H1 (cell line): Measurements from ENCODE around the gene ITPR3. TPM values are rescaled to one million over a fixed set of nuclear protein-coding genes. Genes with fewer than 3 reads are reported as not detected.

Source experiments
- CTCF ChIA-PET: fragments of 300-600 bp; sonication (Branson Sonifier 250); formaldehyde crosslinking; loops from one replicate; lab custom pipeline; 2021; ENCODE audit not compliant: partially characterized antibody; lab: Charles Lee
- POLR2A ChIA-PET: fragments of 300-600 bp; sonication (Branson Sonifier 250); formaldehyde crosslinking; loops from one replicate; lab custom pipeline; 2021; ENCODE audit warnings: inconsistent platforms; ENCODE audit not compliant: partially characterized antibody; lab: Charles Lee
- DNase-seq, 2 experiments: peaks; one replicate each; pipeline versions ENCODE4 v3.0.0 to v3.0.0-alpha.2; 2010 to 2022; ENCODE audit warnings: low spot score in 2 of 2, low read depth in 1 of 2, mixed read lengths in 1 of 2
- FAIRE-seq: peaks from 2 replicates; lab custom pipeline; 2011; peaks lifted over from hg19 to GRCh38; lab: Jason Lieb, UNC
- H2AFZ ChIP-seq: 2 replicates; pipeline ENCODE4 v1.8.1; 2012; ENCODE audit warnings: low read length, inconsistent platforms
- H2AK5ac ChIP-seq: 2 replicates; pipeline ENCODE4 v1.6.1; 2013; ENCODE audit warnings: low read depth, low read length
- H2BK120ac ChIP-seq: replicated peaks from 2 replicates; pipeline ENCODE3; 2013; ENCODE audit warnings: low read depth, low read length, inconsistent platforms
- H2BK12ac ChIP-seq: 2 replicates; pipeline ENCODE4 v1.6.1; 2013; ENCODE audit warnings: low read depth, low read length
- H2BK15ac ChIP-seq: 2 replicates; pipeline ENCODE4 v1.6.1; 2013; ENCODE audit warnings: low read length
- H2BK20ac ChIP-seq: 2 replicates; pipeline ENCODE4 v1.6.1; 2013; ENCODE audit warnings: low read length
- H2BK5ac ChIP-seq: 2 replicates; pipeline ENCODE4 v1.6.1; 2013; ENCODE audit warnings: low read depth, low read length
- H3K14ac ChIP-seq: 2 replicates; pipeline ENCODE4 v1.6.1; 2013; ENCODE audit warnings: inconsistent platforms; ENCODE audit not compliant: insufficient read length
- H3K18ac ChIP-seq: 2 replicates; pipeline ENCODE4 v1.6.1; 2013; ENCODE audit warnings: low read length; ENCODE audit errors: extremely low read depth
- H3K23ac ChIP-seq: 2 replicates; pipeline ENCODE4 v1.6.1; 2013; ENCODE audit warnings: inconsistent platforms; ENCODE audit not compliant: insufficient read length
- H3K23me2 ChIP-seq: 2 replicates; pipeline ENCODE4 v1.6.1; 2013; ENCODE audit warnings: low read depth, low read length
- H3K27ac ChIP-seq: 2 replicates; pipeline ENCODE4 v1.6.1; 2011; ENCODE audit warnings: low read depth, low read length, inconsistent platforms
- H3K27me3 ChIP-seq, 4 experiments: replicated peaks in 1 of 4; 1 replicate in 1 of 4; 2 replicates in 3 of 4; pipeline versions ENCODE4 v1.6.1 to v1.8.1; 2011 to 2013; ENCODE audit warnings: low read length in 3 of 4, mild to moderate bottlenecking in 3 of 4, inconsistent platforms in 2 of 4, mixed read lengths in 2 of 4, moderate library complexity in 1 of 4; ENCODE audit not compliant: control insufficient read depth in 3 of 4, insufficient read depth in 3 of 4; ENCODE audit errors: extremely low read depth in 1 of 4
- H3K36me3 ChIP-seq, 4 experiments: 2 replicates each; pipeline versions ENCODE4 v1.6.1 to v1.8.1; 2011 to 2013; ENCODE audit warnings: mild to moderate bottlenecking in 4 of 4, low read length in 3 of 4, moderate library complexity in 2 of 4, control low read depth in 1 of 4, inconsistent platforms in 1 of 4; ENCODE audit not compliant: insufficient read depth in 4 of 4, control insufficient read depth in 2 of 4
- H3K4ac ChIP-seq: replicated peaks from 2 replicates; pipeline ENCODE3; 2013; ENCODE audit warnings: low read length, low read depth, mixed read lengths, inconsistent platforms; ENCODE audit not compliant: insufficient read length
- H3K4me1 ChIP-seq, 4 experiments: replicated peaks in 1 of 4; 1 replicate in 1 of 4; 2 replicates in 3 of 4; pipeline versions ENCODE4 v1.6.1 to v1.8.1; 2011 to 2013; ENCODE audit warnings: low read length in 3 of 4, inconsistent platforms in 2 of 4, mixed read lengths in 1 of 4; ENCODE audit not compliant: insufficient read depth in 4 of 4, control insufficient read depth in 3 of 4
- H3K4me2 ChIP-seq, 2 experiments: 2 replicates each; pipeline versions ENCODE4 v1.6.1 to v1.8.1; 2011 to 2013; ENCODE audit warnings: low read depth in 2 of 2, low read length in 2 of 2, control low read depth in 1 of 2, inconsistent platforms in 1 of 2, mild to moderate bottlenecking in 1 of 2; ENCODE audit not compliant: insufficient read depth in 1 of 2
- H3K4me3 ChIP-seq, 4 experiments: fragments of 200-600, 300-600 bp in 1 of 4; sonication (generic), shearing (Covaris generic), sonication (Bioruptor Twin) in 1 of 4; 2 replicates each; pipeline versions ENCODE4 v1.5.1 to v1.8.1; 2011 to 2016; ENCODE audit warnings: low read length in 4 of 4, low read depth in 3 of 4, control low read depth in 2 of 4, inconsistent platforms in 2 of 4, mild to moderate bottlenecking in 2 of 4, mixed read lengths in 1 of 4, moderate library complexity in 1 of 4; ENCODE audit not compliant: insufficient read depth in 2 of 4; ENCODE audit errors: extremely low read depth in 1 of 4
- H3K56ac ChIP-seq: replicated peaks from 2 replicates; pipeline ENCODE3; 2013; ENCODE audit warnings: low read depth, mild to moderate bottlenecking, mixed read lengths, low read length, inconsistent platforms; ENCODE audit not compliant: insufficient read length
- H3K79me1 ChIP-seq: 2 replicates; pipeline ENCODE4 v1.6.1; 2013; ENCODE audit warnings: low read depth, low read length, control low read depth
- H3K79me2 ChIP-seq, 2 experiments: 2 replicates each; pipeline versions ENCODE4 v1.6.1 to v1.8.1; 2012 to 2013; ENCODE audit warnings: low read length in 2 of 2, mild to moderate bottlenecking in 2 of 2, inconsistent platforms in 1 of 2; ENCODE audit not compliant: insufficient read depth in 2 of 2, control insufficient read depth in 1 of 2
- H3K9ac ChIP-seq, 4 experiments: replicated peaks in 1 of 4; 1 replicate in 1 of 4; 2 replicates in 3 of 4; pipeline versions ENCODE4 v1.6.1 to v1.8.1; 2011 to 2013; ENCODE audit warnings: low read depth in 3 of 4, low read length in 3 of 4, control low read depth in 2 of 4, mild to moderate bottlenecking in 2 of 4, moderate library complexity in 2 of 4, inconsistent platforms in 1 of 4; ENCODE audit errors: extremely low read depth in 1 of 4
- H3K9me3 ChIP-seq, 2 experiments: 2 replicates each; pipeline versions ENCODE4 v1.6.1 to v1.8.1; 2012 to 2013; ENCODE audit warnings: mild to moderate bottlenecking in 2 of 2, moderate library complexity in 2 of 2, control low read depth in 1 of 2, inconsistent platforms in 1 of 2, low read depth in 1 of 2, low read length in 1 of 2, mixed read lengths in 1 of 2; ENCODE audit not compliant: insufficient read depth in 2 of 2
- H4K20me1 ChIP-seq, 2 experiments: replicated peaks in 1 of 2; 2 replicates each; pipeline versions ENCODE3 to v1.8.1; 2011 to 2013; ENCODE audit warnings: inconsistent platforms in 2 of 2, low read length in 2 of 2, mild to moderate bottlenecking in 1 of 2; ENCODE audit not compliant: insufficient read depth in 2 of 2, control insufficient read depth in 1 of 2
- H4K5ac ChIP-seq: 2 replicates; pipeline ENCODE4 v1.6.1; 2013; ENCODE audit warnings: low read length, low read depth, mixed read lengths, inconsistent platforms; ENCODE audit not compliant: insufficient read length
- H4K8ac ChIP-seq: 2 replicates; pipeline ENCODE4 v1.8.0; 2013; ENCODE audit warnings: mild to moderate bottlenecking, moderate library complexity, low read length, inconsistent platforms; ENCODE audit not compliant: insufficient read depth; ENCODE audit errors: extremely low read depth
- H4K91ac ChIP-seq: replicated peaks from 2 replicates; pipeline ENCODE3; 2013; ENCODE audit warnings: low read length, mixed read lengths, inconsistent platforms; ENCODE audit not compliant: insufficient read length
- GTF2F1 ChIP-seq: IDR thresholded peaks from 2 replicates; pipeline ENCODE4 v1.6.1; 2012; ENCODE audit warnings: low read depth, low read length, improper control_type of control experiment, borderline replicate concordance
- WGBS, 2 experiments: shearing (Covaris generic) in 1 of 2; methylation state at CpG; one replicate each; pipeline versions ENCODE4 v1.1.6 to v1.1.7; 2013 to 2015; ENCODE audit warnings: low lambda C conversion rate in 2 of 2, mixed read lengths in 2 of 2, inconsistent platforms in 1 of 2, low coverage in 1 of 2, missing lambda C conversion rate in 1 of 2; ENCODE audit not compliant: insufficient replicate concordance in 2 of 2, insufficient coverage in 1 of 2, insufficient read length in 1 of 2; ENCODE audit errors: extremely low coverage in 1 of 2, missing lambda C conversion rate in 1 of 2; 5-methylcytosine and 5-hydroxymethylcytosine counted together
- polyA plus RNA-seq, 7 experiments: library from polyadenylated mRNA; depleted of rRNA in 3 of 7; stranded (reverse) in 5 of 7; unstranded in 2 of 7; fragments of >200 nt in 5 of 7; fragments of 200-250 nt in 2 of 7; gene quantifications; 1 replicate in 5 of 7; 2 replicates in 1 of 7; 4 replicates in 1 of 7; pipeline versions ENCODE4 v1.2.1 to v1.2.3, GENCODE V29; 2011 to 2013; ENCODE audit warnings: missing spikeins in 2 of 7, mixed read lengths in 2 of 7
- total RNA-seq: library from RNA; stranded (reverse); fragmentation: NEBNext Ultra II Directional; extraction: Animal tissue kit (Norgen Biotek cat#: 25700); gene quantifications from 2 replicates; pipeline ENCODE4 v1.2.1, GENCODE V29; 2021
- TF ChIP-seq, protein P1 (sequence below): IDR thresholded peaks from 2 replicates; pipeline ENCODE4 v1.6.1; 2012; ENCODE audit warnings: inconsistent platforms

Gene ITPR3
- total and polyA plus RNA-seq, 2 of the 8 experiments (the other 6 are each of a cell fraction or from before 2014, with no cell fraction given), result 29.1 to 45.7 TPM

DNA sequence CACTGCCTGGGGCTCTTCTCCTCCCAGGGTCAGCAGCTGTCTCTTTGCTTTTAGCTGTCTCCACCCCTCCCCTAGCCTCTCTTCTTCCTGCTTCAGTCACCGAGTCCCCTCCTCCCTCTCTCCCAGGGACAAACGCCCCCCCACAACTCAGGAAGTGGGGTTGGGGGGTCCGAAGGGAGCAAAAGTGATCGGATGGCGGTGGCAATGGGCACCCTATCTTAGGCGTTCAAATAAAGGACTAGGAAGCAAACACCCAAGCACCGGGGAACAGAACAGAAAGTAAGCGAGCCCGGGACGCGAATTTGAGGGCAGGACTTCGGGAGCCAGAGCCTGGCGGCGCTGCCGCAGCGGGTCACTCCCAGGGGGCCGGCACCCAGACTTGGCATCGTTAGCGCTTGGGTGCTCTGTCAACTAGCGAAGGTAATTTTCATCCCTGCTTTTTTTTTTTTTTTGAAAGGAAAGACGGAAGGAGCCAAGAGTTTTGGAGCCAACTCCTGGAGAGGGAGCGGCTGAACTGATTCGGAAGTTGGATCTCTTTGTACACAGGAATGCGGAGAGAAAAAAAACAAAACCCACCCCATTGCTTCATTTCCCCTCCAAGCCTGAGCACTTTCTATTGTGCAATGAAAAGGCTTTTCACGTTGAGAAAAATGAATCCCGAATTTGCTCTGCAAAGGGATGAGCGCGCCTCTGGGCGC lies 815 bp upstream of the ITPR3 start:
- Histone ChIP-seq H3K79me2 (peaks cover 4 to 28% of the 10 kb centered on the region in 2 experiments; a peak in 3 of 4 replicates), H4K91ac (no peak overlapping the region), H3K4me3 (peak overlapping the region; percentile 70 to 85 (median 80)), H3K79me1 (peaks cover 18% of the 10 kb centered on the region), H2BK120ac (no peak overlapping the region), H3K4me1 (peaks cover 6 to 15% (median 11%) of the 10 kb centered on the region in 4 experiments), H2AFZ (peak overlapping the region; percentile 70; the same call in 1 of the 2 replicates), H3K4ac (no peak overlapping the region), H3K9ac (peak overlapping the region in 1 of 4 experiments; percentile 56; a peak in 4 of 7 replicates), H4K8ac (no peak overlapping the region; the same call in 1 of the 2 replicates), H2BK20ac (no peak overlapping the region), H3K36me3 (no peaks in the 10 kb centered on the region; a peak in 1 of 8 replicates), H2BK5ac (no peak overlapping the region), H3K14ac (no peak overlapping the region), H2AK5ac (no peak overlapping the region), H3K23ac (no peak overlapping the region), H2BK15ac (no peak overlapping the region), H3K56ac (no peak overlapping the region), H3K23me2 (peaks cover 20% of the 10 kb centered on the region), H3K27ac (no peak overlapping the region), H2BK12ac (no peak overlapping the region), H3K27me3 (peaks cover 0 to 3% (median 1%) of the 10 kb centered on the region in 4 experiments; a peak in 3 of 7 replicates), H3K18ac (peak overlapping the region; percentile 93), H4K20me1 (peaks cover 0 to 11% of the 10 kb centered on the region in 2 experiments), H3K9me3 (no peaks in the 10 kb centered on the region), H3K4me2 (peak overlapping the region; percentile 87 to 88), H4K5ac (no peak overlapping the region)
- ChIA-PET POLR2A (interaction anchor here (1.0 to 4.7 kb wide), 8 partner anchors 9 to 91 kb away, joined by 4 to 28 read pairs (median 8); partner anchors contain the start of gene UQCC2), CTCF (interaction anchor here (1.5 to 10.4 kb wide), 9 partner anchors 11 to 40 kb away, joined by 3 to 70 read pairs (median 14); partner anchors contain the start of gene BAK1)
- FAIRE-seq (no peak), DNase-seq (peak in 1 of 2 experiments; percentile 61)
- 3% methylated on average over 27 of the region's 29 CpGs; no CpG with 5 or more reads in 1 of the 2 experiments for WGBS, 2 experiments
- TF ChIP-seq GTF2F1, result no peak
- TF ChIP-seq, protein P1, sequence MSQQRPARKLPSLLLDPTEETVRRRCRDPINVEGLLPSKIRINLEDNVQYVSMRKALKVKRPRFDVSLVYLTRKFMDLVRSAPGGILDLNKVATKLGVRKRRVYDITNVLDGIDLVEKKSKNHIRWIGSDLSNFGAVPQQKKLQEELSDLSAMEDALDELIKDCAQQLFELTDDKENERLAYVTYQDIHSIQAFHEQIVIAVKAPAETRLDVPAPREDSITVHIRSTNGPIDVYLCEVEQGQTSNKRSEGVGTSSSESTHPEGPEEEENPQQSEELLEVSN, result no peak
